NCI-H748 (cell line): ENCODE results near the gene AMIGO3.
"Not testable (repeated sequence)": the region's sequence is repeated elsewhere in the genome, so short reads cannot be mapped to it uniquely, and the experiment has no call there.

ENCODE experiments used
- DNase-seq: peaks from one replicate; lab custom pipeline; 2025; ENCODE audit not compliant: unreplicated experiment; lab: John Stamatoyannopoulos, UW

The AMIGO3 gene, protein sequence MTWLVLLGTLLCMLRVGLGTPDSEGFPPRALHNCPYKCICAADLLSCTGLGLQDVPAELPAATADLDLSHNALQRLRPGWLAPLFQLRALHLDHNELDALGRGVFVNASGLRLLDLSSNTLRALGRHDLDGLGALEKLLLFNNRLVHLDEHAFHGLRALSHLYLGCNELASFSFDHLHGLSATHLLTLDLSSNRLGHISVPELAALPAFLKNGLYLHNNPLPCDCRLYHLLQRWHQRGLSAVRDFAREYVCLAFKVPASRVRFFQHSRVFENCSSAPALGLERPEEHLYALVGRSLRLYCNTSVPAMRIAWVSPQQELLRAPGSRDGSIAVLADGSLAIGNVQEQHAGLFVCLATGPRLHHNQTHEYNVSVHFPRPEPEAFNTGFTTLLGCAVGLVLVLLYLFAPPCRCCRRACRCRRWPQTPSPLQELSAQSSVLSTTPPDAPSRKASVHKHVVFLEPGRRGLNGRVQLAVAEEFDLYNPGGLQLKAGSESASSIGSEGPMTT

GRCh38 chr3:49719214-49719884 is at the start of gene AMIGO3:
AMIGO3 (minus strand) TSS chr3:49719684; CDS start chr3:49719465, 219 bp downstream.
- DNase-seq, result peak; percentile 94

- DNase-seq, result no peak
These were observed 44.5 kb upstream of the AMIGO3 start for GRCh38 chr3:49763981-49764380.

DNA sequence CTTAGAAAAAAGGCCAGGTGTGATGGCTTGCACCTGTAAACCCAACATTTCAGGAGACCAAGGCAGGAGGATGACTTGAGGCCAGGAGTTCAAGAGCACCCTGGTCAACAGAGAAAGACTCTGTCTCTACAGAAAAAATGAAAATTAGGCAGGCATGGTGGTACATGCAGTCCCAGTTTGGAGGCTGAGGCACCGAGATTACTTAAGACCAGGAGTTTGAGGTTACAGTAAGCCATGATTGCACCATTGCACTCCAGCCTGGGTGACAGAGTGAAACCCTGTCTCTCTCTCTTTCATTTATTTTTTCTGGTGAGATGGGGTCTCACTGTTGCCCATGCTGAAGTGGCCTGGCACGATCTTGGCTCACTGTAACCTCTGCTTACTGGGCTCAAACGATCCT is 42.2 kb upstream of the AMIGO3 start:
- DNase-seq, result no peak

DNA sequence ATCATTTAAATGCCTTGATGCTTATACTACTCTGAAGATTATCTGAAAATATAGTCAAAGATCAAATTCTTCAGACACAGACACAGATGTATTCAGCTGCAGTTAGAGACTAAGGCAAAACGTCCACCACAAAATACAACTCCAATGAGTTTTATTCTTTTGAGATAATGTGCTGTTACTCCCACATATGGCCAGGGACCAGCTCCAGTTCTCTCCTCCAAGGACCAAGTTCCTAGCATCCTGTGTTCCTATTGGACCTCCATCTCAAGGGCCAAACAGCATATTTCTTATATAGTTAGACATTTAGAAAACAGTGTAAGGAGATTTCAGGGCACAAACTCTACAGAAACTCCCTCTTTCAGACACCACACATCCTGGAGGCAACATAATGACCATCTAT is 39.7 kb upstream of the AMIGO3 start:
- DNase-seq, result no peak

DNA sequence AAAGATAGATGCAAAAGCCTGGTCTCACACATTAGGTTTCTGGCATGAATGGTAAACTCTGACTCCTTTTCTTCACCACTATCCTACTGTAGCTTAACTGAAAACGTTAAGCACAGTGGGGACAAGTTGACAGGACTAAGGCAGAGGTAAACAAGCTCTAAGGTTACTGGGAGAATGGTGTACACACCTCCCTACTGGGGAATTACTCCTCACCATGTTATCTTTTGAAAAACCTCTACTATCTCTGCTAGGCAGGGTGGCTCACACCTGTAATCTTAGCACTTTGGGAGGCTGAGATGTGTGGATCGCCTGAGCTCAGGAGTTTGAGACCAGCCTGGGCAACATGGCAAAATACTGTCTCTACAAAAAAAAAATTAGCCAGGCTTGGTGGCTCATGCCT is 37.7 kb upstream of the AMIGO3 start:
- DNase-seq, result no peak

- DNase-seq, result no peak
These were observed 36.6 kb upstream of the AMIGO3 start for GRCh38 chr3:49756036-49756435.

GRCh38 chr3:49754536-49754935 is 35.1 kb upstream of the AMIGO3 start:
- DNase-seq, result no peak

- DNase-seq, result no peak
These were observed 32.0 kb upstream of the AMIGO3 start for GRCh38 chr3:49751501-49751900.

DNA sequence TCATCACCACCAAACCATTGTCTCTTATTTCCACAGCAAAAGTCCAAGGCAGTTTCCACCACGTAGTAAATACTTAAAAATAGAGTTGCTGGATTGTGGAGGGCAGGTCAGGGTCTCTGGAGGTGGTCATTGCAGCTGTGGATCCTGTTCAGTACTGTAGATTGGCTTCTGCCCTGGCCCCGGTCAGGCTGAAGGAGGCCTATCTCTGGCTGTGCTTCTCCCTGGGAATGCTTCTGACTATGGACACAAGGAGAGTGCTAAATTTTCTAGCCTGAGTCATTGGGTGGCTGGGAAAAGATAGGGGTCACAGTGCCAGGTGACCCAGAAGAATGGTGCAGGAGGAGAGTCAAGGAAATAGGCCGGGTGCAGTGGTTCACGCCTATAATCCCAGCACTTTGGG is 30.6 kb upstream of the AMIGO3 start:
- DNase-seq, result no peak

DNA sequence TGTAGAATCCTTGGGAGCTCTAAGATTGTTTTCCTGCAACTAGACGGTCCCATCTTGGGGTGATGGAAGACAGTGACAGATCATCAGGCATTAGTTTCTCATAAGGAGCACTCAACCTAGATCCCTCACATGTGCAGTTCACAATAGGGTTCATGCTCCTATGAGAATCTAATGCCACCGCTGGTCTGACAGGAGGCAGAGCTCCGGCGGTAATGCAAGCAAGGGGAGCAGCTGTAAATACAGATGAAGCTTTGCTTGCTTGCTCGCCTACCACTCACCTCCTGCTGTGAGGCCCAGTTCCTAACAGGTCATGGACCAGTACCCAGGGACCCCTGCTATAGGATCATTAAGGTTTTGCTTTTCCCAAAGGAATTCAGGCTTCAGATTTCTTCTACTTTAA is 29.4 kb upstream of the AMIGO3 start:
- DNase-seq, result not testable (repeated sequence)

DNA sequence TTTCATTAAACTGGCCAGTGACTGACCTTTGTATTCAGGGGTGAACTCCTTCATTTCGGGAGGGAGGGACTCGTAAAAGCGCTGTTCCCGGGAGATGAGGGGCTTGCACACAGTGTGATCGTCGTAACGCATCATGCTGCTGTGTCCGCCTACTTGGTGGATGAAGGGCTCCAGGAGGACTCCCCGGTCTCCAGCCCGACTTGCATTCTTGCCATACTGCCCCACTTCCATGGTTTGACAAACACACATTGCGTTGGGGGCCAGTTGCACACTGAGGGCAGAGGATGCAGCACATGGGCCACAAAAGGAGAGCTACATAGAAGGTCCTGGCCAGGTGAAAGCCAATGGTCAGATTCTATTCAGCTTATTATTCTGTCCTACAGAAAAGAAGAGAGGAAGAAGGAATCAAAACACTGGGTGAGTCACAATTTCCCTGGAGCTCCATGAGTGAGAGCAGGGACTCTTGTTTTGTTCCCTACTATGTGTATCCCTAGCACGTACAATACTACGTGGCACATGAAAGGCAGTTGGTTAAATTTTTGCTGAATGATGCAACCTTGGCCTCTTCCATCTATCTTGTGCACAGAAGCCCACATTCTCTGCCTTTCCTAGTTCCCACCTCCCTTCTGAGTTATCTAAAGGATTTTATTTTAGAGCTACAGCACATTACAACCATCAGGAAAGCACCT is 28.5 kb upstream of the AMIGO3 start:
- DNase-seq, result no peak

DNA sequence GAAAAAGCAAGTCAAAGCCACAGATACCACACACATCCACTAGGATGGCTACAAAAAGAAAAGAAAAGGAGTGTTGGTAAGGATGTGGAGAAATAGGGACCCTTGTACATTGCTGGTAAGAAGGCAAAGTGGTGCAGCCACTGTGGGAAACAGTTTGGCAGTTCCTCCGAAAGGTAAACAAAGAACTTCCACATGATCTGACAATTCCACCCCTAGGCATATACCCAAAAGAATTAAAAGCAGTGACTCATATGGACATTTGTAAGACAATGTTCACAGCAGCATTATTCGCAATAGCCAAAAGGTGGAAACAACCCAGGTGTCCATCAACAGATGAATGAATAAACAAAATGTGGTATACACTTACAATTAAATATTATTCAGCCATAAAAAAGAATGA is 26.5 kb upstream of the AMIGO3 start:
- DNase-seq, result no peak

GRCh38 chr3:49740427-49740826 is 20.9 kb upstream of the AMIGO3 start:
- no peak for DNase-seq

- no peak for DNase-seq
These were observed 18.7 kb upstream of the AMIGO3 start for GRCh38 chr3:49738067-49738713.

DNA sequence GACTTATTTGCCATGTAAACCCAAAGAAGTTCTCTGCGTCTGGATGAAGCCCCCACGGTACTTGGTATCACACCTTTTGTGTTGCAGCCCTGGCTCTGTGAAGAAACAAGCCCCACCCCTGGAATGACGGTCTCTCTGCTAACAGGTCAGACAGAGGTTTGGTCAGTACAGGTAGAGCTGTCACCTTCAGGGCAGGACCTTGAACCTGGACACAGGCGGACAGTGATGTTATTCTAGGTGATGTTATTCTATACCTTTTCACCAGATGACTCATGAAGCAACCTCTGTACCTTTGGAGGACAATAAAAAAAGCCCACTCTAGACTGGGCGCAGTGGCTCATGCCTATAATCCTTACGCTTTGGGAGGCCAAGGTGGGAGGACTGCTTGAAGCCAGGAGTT is 15.3 kb upstream of the AMIGO3 start:
- no peak for DNase-seq

DNA sequence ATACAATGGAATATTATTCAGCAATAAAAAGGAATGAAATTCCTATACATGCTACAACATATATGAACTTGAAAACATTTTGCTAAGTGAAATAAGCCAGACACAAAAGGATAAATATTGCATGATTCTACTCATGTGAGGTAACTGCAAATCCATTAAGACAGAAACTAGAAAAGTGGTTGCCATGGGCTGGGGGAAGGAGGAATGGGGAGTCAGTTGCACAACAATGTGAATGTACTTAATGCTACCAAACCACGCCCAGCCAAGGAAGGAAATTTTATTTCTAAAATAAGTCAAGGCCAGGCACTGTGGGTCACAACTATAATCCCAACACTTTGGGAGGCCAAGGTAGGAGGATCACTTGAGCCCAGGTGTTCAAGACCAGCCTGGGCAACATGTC is 14.1 kb upstream of the AMIGO3 start:
- no peak for DNase-seq

DNA sequence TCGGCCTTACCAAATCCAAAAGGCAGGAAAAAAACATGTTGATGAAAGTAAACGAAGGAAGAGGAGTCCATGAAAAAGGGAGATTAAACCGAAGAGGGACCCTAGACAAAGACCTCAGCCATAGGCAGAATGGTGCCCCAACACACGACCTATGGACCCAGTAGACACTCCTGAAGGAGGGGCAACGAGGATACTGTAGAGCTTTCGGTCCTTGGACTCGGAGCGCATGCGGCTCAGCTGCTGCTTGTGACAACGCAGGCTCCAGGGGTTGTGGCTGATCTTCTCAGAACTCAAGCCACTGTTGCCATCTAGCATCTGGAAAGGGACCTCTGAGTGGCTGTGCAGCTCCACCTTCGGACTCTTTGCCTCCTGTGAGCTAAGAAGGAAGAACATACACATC is 13.1 kb upstream of the AMIGO3 start:
- no peak for DNase-seq

DNA sequence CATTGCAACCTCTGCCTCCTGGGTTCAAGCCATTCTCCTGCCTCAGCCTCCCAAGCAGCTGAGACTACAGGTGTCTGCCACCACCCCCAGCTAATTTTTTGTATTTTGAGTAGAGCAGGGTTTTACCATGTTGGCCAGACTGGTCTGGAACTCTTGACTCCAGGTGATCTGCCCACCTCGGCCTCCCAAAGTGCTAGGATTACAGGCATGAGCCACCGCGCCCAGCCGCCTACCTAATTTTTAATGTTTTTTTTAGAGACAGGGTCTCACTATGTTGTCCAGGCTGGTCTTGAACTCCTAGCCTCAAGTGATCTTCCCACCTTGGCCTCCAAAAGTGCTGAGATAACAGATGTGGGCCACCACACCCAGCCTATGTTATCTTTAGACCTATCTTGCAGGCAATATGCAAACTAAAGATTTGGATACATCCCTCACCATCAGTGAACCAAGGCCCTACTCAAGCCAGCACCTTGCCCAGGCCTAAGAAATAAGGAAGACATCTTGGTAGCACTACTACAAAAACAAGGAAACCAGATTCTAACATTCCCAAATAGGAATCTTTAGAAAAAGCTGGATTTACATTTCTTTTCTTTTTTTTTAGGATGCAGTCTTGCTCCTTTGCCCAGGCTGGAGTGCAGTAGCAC is 10.6 kb upstream of the AMIGO3 start:
- DNase-seq, result no peak

DNA sequence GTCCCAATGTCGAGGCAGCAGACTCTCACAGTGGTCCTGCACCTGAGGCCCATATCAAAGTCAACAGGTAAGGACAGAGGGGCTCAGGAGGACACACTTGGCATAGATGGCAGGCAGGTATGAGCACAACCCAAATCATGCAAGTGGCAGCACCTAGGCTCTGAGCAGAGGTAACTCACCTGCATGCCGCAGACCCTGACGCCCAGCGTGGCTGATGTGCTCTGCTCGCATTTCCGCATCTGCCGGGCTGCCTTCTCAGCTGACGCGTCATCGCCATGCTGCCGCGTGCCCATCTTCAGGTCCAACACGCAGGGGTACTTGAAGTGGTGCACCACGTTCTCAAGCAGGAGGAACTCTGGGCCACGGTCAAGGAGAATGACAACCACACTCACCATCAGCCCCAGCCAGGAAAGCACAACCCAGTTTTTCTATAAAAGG is 8.5 kb upstream of the AMIGO3 start:
- no peak for DNase-seq

DNA sequence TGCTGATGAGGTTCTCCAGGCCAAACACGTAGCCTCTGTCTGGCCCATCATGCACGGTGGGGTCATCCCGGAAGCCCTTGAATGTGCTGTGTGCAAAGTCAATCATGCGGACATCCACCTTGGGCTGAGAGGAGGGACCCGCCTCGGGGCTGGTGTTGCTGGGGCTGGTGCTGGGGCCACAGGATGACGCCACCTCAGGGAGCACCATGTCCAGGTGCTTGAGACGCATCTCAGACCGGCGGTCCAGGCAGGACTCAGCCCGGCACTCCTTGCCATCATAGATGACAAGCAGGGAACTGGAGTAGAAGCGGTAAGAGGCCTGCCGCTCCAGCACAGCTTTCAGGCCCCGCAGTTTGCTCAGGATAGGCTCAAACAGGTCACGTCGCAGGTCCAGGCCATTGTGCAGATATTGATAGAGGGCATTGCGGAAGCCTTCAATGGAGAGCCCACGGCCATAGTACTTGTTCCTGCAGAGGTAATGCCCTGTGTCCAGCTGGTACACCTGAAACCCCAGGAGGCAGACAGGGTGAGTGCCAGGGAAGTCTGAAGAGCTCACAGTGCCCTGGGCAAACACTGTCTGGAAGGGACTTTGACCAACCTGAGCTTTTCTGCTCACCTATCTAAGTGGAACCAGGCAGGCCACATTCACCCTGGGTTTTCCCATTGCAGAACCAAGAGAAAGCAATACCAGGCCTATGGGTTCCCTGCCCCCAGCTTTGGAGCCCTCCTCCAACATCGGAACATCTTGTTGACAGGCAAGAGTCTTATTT is 7.9 kb upstream of the AMIGO3 start:
- DNase-seq, result no peak
